WTC11 (cell line): Measurements from ENCODE around the gene INPP5A. TPM values are rescaled to one million over a fixed set of nuclear protein-coding genes. Genes with fewer than 3 reads are reported as not detected.

Experiments used
- ATAC-seq: fragments of 200-7000 bp; cut with Tn5 transposase; 2 replicates; pipeline ENCODE4 v1.10.0; 2021; ENCODE audit warnings: mild to moderate bottlenecking, moderate library complexity
- CTCF ChIA-PET: fragments of 300-600 bp; sonication (Branson Sonifier 250); formaldehyde crosslinking; loops from one replicate; lab custom pipeline; 2021; ENCODE audit warnings: antibody characterized with exemption; lab: Charles Lee
- POLR2A ChIA-PET: fragments of 350-600 bp; sonication (Branson Sonifier 250); formaldehyde crosslinking; loops from one replicate; lab custom pipeline; 2021; ENCODE audit warnings: antibody characterized with exemption; lab: Charles Lee
- DNase-seq: peaks from one replicate; pipeline ENCODE4 v3.0.0; 2021; ENCODE audit warnings: low spot score
- H3K27ac Mint-ChIP-seq: 2 replicates; pipeline ENCODE4 v1.8.0; 2021; ENCODE audit warnings: mixed read lengths
- H3K27me3 Mint-ChIP-seq: 2 replicates; pipeline ENCODE4 v1.8.0; 2021; ENCODE audit warnings: low read depth, mild to moderate bottlenecking, moderate library complexity, mixed read lengths
- H3K36me3 Mint-ChIP-seq: 2 replicates; pipeline ENCODE4 v1.8.0; 2021; ENCODE audit warnings: mixed read lengths
- H3K4me1 Mint-ChIP-seq: 2 replicates; pipeline ENCODE4 v1.8.0; 2022; ENCODE audit warnings: mixed read lengths
- H3K4me3 Mint-ChIP-seq: 2 replicates; pipeline ENCODE4 v1.8.0; 2021; ENCODE audit warnings: mild to moderate bottlenecking, moderate library complexity, mixed read lengths
- H3K9me3 Mint-ChIP-seq: 2 replicates; pipeline ENCODE4 v1.8.0; 2021; ENCODE audit warnings: mixed read lengths
- AFF4 ChIP-seq: sonication (generic); formaldehyde crosslinking; IDR thresholded peaks from 2 replicates; pipeline ENCODE4 v1.8.1; 2023; ENCODE audit warnings: mild to moderate bottlenecking, missing genetic modification reagents, borderline replicate concordance
- ETV6 ChIP-seq: sonication (generic); formaldehyde crosslinking; IDR thresholded peaks from 2 replicates; pipeline ENCODE4 v1.8.1; 2022; ENCODE audit warnings: mild to moderate bottlenecking, missing genetic modification reagents
- FOXJ3 ChIP-seq: sonication (generic); formaldehyde crosslinking; IDR thresholded peaks from 2 replicates; pipeline ENCODE4 v1.9.0; 2021; ENCODE audit warnings: missing genetic modification reagents, mild to moderate bottlenecking, borderline replicate concordance
- FOXP1 ChIP-seq: sonication (generic); formaldehyde crosslinking; IDR thresholded peaks from 2 replicates; pipeline ENCODE4 v1.8.0; 2022; ENCODE audit warnings: missing genetic modification reagents, mild to moderate bottlenecking, moderate library complexity, borderline replicate concordance
- FOXP4 ChIP-seq: sonication (generic); formaldehyde crosslinking; IDR thresholded peaks from 2 replicates; pipeline ENCODE4 v1.8.0; 2022; ENCODE audit warnings: mild to moderate bottlenecking, missing genetic modification reagents
- HMGA2 ChIP-seq: fragments of 250-450 bp; sonication (Bioruptor Pico); IDR thresholded peaks from 2 replicates; pipeline ENCODE4 v1.4.0; 2021; ENCODE audit warnings: mild to moderate bottlenecking, moderate library complexity
- KAT7 ChIP-seq: sonication (generic); formaldehyde crosslinking; IDR thresholded peaks from 2 replicates; pipeline ENCODE4 v1.8.1; 2023; ENCODE audit warnings: missing genetic modification reagents, mild to moderate bottlenecking, borderline replicate concordance
- PRRX2 ChIP-seq: fragments of 250-450 bp; sonication (Bioruptor Pico); IDR thresholded peaks from 2 replicates; pipeline ENCODE4 v1.8.0; 2021; ENCODE audit warnings: mild to moderate bottlenecking
- RORB ChIP-seq: fragments of 250-450 bp; sonication (Bioruptor Pico); IDR thresholded peaks from 2 replicates; pipeline ENCODE4 v1.9.0; 2021; ENCODE audit warnings: mild to moderate bottlenecking
- SMAD4 ChIP-seq: sonication (generic); formaldehyde crosslinking; IDR thresholded peaks from 2 replicates; pipeline ENCODE4 v1.8.0; 2022; ENCODE audit warnings: mild to moderate bottlenecking, missing genetic modification reagents
- SOX15 ChIP-seq: fragments of 250-450 bp; sonication (Bioruptor Pico); IDR thresholded peaks from 2 replicates; pipeline ENCODE4 v1.9.0; 2021; ENCODE audit warnings: mild to moderate bottlenecking
- STAT6 ChIP-seq: sonication (generic); formaldehyde crosslinking; conservative IDR thresholded peaks from 2 replicates; pipeline ENCODE4 v1.8.1; 2023; ENCODE audit warnings: mild to moderate bottlenecking, low read depth, missing genetic modification reagents, moderate library complexity
- ZNF512 ChIP-seq: sonication (generic); formaldehyde crosslinking; IDR thresholded peaks from 2 replicates; pipeline ENCODE4 v1.8.1; 2022; ENCODE audit warnings: missing genetic modification reagents, borderline replicate concordance
- ZSCAN18 ChIP-seq: fragments of 250-450 bp; sonication (Bioruptor Pico); IDR thresholded peaks from 2 replicates; pipeline ENCODE4 v2.1.2; 2022; ENCODE audit warnings: mild to moderate bottlenecking, moderate library complexity
- total RNA-seq: library from RNA; stranded (reverse); gene quantifications from 3 replicates; pipeline ENCODE4 v1.2.3, GENCODE V29; 2021
- TF ChIP-seq, protein P1 (sequence below): sonication (generic); formaldehyde crosslinking; IDR thresholded peaks from 2 replicates; pipeline ENCODE4 v1.8.1; 2023; ENCODE audit warnings: mild to moderate bottlenecking, moderate library complexity, missing genetic modification reagents
- TF ChIP-seq, protein P2 (sequence below): sonication (generic); formaldehyde crosslinking; IDR thresholded peaks from 2 replicates; pipeline ENCODE4 v1.8.0; 2023; ENCODE audit warnings: missing genetic modification reagents
- TF ChIP-seq, protein P3 (sequence below): sonication (generic); formaldehyde crosslinking; IDR thresholded peaks from 2 replicates; pipeline ENCODE4 v1.8.0; 2022; ENCODE audit warnings: missing genetic modification reagents

The INPP5A gene
- total RNA-seq, 1 experiment from 2014 or later, result 22.1 TPM

DNA sequence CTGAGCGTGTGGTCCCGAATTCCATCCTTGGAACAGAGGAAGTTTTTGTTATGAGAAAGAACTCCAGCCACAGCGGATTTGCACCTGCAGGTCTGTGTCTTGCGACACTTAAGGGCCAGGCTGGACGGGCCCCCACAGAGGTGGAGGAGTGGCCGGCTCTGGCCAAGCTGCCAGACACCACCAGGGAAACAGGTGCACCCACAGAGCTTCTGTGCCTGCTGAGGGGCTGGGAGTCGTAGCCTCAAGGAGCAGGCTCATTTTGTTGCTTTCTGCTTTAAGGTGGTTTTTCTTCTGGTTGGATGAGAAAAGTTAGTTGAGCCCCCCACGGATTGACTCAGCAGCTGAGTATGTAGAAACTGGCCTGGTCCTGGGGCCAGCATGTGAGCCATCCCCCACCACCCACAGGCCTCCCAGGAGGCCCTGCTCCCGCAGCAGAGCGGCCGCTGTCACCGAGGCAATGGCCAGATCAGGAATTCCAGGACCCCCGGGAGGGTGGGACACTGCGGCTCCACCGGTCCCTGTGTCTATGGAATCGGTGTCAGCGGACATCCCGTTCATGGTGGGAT, 206.4 kb downstream of the INPP5A start:
- TF ChIP-seq PRRX2 (no peak), ZSCAN18 (CRISPR knock-in tag) (no peak), ETV6 (CRISPR knock-in tag) (no peak), SMAD4 (CRISPR knock-in tag) (no peak), RORB (no peak), HMGA2 (CRISPR knock-in tag) (no peak), KAT7 (no peak), FOXJ3 (CRISPR knock-in tag) (no peak), ZNF512 (CRISPR knock-in tag) (no peak), STAT6 (CRISPR knock-in tag) (no peak), SOX15 (CRISPR knock-in tag) (no peak)
- TF ChIP-seq, protein P1, sequence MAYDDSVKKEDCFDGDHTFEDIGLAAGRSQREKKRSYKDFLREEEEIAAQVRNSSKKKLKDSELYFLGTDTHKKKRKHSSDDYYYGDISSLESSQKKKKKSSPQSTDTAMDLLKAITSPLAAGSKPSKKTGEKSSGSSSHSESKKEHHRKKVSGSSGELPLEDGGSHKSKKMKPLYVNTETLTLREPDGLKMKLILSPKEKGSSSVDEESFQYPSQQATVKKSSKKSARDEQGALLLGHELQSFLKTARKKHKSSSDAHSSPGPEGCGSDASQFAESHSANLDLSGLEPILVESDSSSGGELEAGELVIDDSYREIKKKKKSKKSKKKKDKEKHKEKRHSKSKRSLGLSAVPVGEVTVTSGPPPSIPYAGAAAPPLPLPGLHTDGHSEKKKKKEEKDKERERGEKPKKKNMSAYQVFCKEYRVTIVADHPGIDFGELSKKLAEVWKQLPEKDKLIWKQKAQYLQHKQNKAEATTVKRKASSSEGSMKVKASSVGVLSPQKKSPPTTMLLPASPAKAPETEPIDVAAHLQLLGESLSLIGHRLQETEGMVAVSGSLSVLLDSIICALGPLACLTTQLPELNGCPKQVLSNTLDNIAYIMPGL, result no peak
- TF ChIP-seq, protein P2, sequence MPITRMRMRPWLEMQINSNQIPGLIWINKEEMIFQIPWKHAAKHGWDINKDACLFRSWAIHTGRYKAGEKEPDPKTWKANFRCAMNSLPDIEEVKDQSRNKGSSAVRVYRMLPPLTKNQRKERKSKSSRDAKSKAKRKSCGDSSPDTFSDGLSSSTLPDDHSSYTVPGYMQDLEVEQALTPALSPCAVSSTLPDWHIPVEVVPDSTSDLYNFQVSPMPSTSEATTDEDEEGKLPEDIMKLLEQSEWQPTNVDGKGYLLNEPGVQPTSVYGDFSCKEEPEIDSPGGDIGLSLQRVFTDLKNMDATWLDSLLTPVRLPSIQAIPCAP (CRISPR knock-in tag), result no peak
- ChIA-PET POLR2A (no interaction called here), CTCF (no interaction called here)
- Mint-ChIP-seq H3K27ac (peak overlapping the region; percentile 91; the same call in 1 of the 2 replicates), H3K9me3 (no peaks in the 10 kb centered on the region), H3K27me3 (no peaks in the 10 kb centered on the region), H3K36me3 (no peaks in the 10 kb centered on the region), H3K4me3 (no peak overlapping the region), H3K4me1 (peaks cover 24% of the 10 kb centered on the region)
- DNase-seq, result no peak
- ATAC-seq, result no peak

GRCh38 chr10:132744839-132745238, 207.3 kb downstream of the INPP5A start:
- no peaks in the 10 kb centered on the region for H3K9me3 Mint-ChIP-seq
- H3K36me3 Mint-ChIP-seq, result no peaks in the 10 kb centered on the region
- TF ChIP-seq AFF4 (CRISPR knock-in tag) (no peak), FOXP4 (CRISPR knock-in tag) (no peak), FOXJ3 (CRISPR knock-in tag) (no peak), FOXP1 (CRISPR knock-in tag) (no peak)
- TF ChIP-seq, protein P3, sequence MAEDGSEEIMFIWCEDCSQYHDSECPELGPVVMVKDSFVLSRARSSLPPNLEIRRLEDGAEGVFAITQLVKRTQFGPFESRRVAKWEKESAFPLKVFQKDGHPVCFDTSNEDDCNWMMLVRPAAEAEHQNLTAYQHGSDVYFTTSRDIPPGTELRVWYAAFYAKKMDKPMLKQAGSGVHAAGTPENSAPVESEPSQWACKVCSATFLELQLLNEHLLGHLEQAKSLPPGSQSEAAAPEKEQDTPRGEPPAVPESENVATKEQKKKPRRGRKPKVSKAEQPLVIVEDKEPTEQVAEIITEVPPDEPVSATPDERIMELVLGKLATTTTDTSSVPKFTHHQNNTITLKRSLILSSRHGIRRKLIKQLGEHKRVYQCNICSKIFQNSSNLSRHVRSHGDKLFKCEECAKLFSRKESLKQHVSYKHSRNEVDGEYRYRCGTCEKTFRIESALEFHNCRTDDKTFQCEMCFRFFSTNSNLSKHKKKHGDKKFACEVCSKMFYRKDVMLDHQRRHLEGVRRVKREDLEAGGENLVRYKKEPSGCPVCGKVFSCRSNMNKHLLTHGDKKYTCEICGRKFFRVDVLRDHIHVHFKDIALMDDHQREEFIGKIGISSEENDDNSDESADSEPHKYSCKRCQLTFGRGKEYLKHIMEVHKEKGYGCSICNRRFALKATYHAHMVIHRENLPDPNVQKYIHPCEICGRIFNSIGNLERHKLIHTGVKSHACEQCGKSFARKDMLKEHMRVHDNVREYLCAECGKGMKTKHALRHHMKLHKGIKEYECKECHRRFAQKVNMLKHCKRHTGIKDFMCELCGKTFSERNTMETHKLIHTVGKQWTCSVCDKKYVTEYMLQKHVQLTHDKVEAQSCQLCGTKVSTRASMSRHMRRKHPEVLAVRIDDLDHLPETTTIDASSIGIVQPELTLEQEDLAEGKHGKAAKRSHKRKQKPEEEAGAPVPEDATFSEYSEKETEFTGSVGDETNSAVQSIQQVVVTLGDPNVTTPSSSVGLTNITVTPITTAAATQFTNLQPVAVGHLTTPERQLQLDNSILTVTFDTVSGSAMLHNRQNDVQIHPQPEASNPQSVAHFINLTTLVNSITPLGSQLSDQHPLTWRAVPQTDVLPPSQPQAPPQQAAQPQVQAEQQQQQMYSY, result no peak

More at GRCh38 chr10:132744839-132745238, 207.3 kb downstream of the INPP5A start:
- Mint-ChIP-seq H3K27me3 (no peaks in the 10 kb centered on the region), H3K27ac (no peak overlapping the region), H3K4me3 (no peak overlapping the region), H3K4me1 (peaks cover 24% of the 10 kb centered on the region)
- DNase-seq (no peak), ATAC-seq (no peak)
- POLR2A ChIA-PET, result no interaction called here
- CTCF ChIA-PET, result no interaction called here
